GM19328 (cell line): ENCODE data around the gene ARHGEF9.

Experiments
- ATAC-seq: cut with Tn5 transposase; IDR thresholded peaks from one replicate; pipeline ENCODE4 v1.9.1; 2021; ENCODE audit warnings: mild to moderate bottlenecking, moderate library complexity; ENCODE audit not compliant: unreplicated experiment

The ARHGEF9 gene

GRCh38 chrX:63747331-63747730 is 37.7 kb downstream of the ARHGEF9 start:
- ATAC-seq, result no peak

GRCh38 chrX:63746715-63747114 is 38.3 kb downstream of the ARHGEF9 start:
- ATAC-seq, result no peak

- peak; percentile 55 for ATAC-seq
Measured at GRCh38 chrX:63746278-63746677, 38.7 kb downstream of the ARHGEF9 start.

GRCh38 chrX:63744850-63745394 is 40.1 kb downstream of the ARHGEF9 start:
- no peak for ATAC-seq

- ATAC-seq, result no peak
Measured at GRCh38 chrX:63743596-63743995, 41.4 kb downstream of the ARHGEF9 start.

GRCh38 chrX:63740382-63740781 is 44.6 kb downstream of the ARHGEF9 start:
- ATAC-seq, result no peak

- ATAC-seq, result no peak
Measured at GRCh38 chrX:63739885-63740284, 45.1 kb downstream of the ARHGEF9 start.

- no peak for ATAC-seq
Measured at GRCh38 chrX:63738696-63739095, 46.3 kb downstream of the ARHGEF9 start.

- no peak for ATAC-seq
Measured at GRCh38 chrX:63737131-63737921, 47.7 kb downstream of the ARHGEF9 start.

- no peak for ATAC-seq
Measured at GRCh38 chrX:63735882-63736281, 49.1 kb downstream of the ARHGEF9 start.

GRCh38 chrX:63720293-63720692 is 64.7 kb downstream of the ARHGEF9 start:
- no peak for ATAC-seq

GRCh38 chrX:63719633-63720032 is 65.4 kb downstream of the ARHGEF9 start:
- no peak for ATAC-seq

- peak; percentile 76 for ATAC-seq
Measured at GRCh38 chrX:63718010-63718694, 66.9 kb downstream of the ARHGEF9 start.

GRCh38 chrX:63713526-63713925 is 71.5 kb downstream of the ARHGEF9 start:
- ATAC-seq, result no peak

GRCh38 chrX:63708801-63709200 is 76.2 kb downstream of the ARHGEF9 start:
- no peak for ATAC-seq

- ATAC-seq, result no peak
Measured at GRCh38 chrX:63702556-63702955, 82.5 kb downstream of the ARHGEF9 start.

- no peak for ATAC-seq
Measured at GRCh38 chrX:63686878-63687714, 97.9 kb downstream of the ARHGEF9 start.

GRCh38 chrX:63680423-63680822 is 104.6 kb downstream of the ARHGEF9 start:
- ATAC-seq, result no peak

GRCh38 chrX:63679432-63679831 is 105.6 kb downstream of the ARHGEF9 start:
- no peak for ATAC-seq

- no peak for ATAC-seq
Measured at GRCh38 chrX:63675716-63676115, 109.3 kb downstream of the ARHGEF9 start.

- ATAC-seq, result no peak
Measured at GRCh38 chrX:63673896-63674295, 111.1 kb downstream of the ARHGEF9 start.
